Liver (tissue), 9 donors: ENCODE results near the gene CHST14. TPM values are rescaled to one million over a fixed set of nuclear protein-coding genes. Genes with fewer than 3 reads are reported as not detected.

Experiments
- DNase-seq: peaks from one replicate; pipeline ENCODE4 v3.0.0-alpha.2; 2017; ENCODE audit warnings: low spot score
- H3K27ac ChIP-seq, 2 donors: one replicate each; pipeline ENCODE4 v1.7.0; 2013; ENCODE audit warnings: inconsistent platforms in 2 of 2, low read length in 2 of 2, control low read depth in 1 of 2, low read depth in 1 of 2, mild to moderate bottlenecking in 1 of 2
- H3K27me3 ChIP-seq, 4 donors: one replicate each; pipeline versions ENCODE4 v1.6.1 to v1.7.0; 2013; ENCODE audit warnings: low read length in 3 of 4, inconsistent platforms in 1 of 4, mild to moderate bottlenecking in 1 of 4, moderate library complexity in 1 of 4; ENCODE audit not compliant: control insufficient read depth in 4 of 4, insufficient read depth in 4 of 4
- H3K36me3 ChIP-seq, 4 donors: one replicate each; pipeline versions ENCODE4 v1.6.1 to v1.7.0; 2013; ENCODE audit warnings: low read length in 3 of 4, mild to moderate bottlenecking in 3 of 4, low read depth in 1 of 4, moderate library complexity in 1 of 4; ENCODE audit not compliant: control insufficient read depth in 4 of 4, insufficient read depth in 3 of 4
- H3K4me1 ChIP-seq, 4 donors: one replicate each; pipeline versions ENCODE4 v1.6.1 to v1.7.0; 2013; ENCODE audit warnings: low read length in 3 of 4, mild to moderate bottlenecking in 3 of 4, moderate library complexity in 1 of 4; ENCODE audit not compliant: control insufficient read depth in 4 of 4, insufficient read depth in 4 of 4
- H3K4me3 ChIP-seq, 3 donors: one replicate each; pipeline versions ENCODE4 v1.6.1 to v1.7.0; 2013; ENCODE audit warnings: low read length in 3 of 3, control low read depth in 1 of 3, low read depth in 1 of 3, mild to moderate bottlenecking in 1 of 3
- H3K9ac ChIP-seq, 2 donors: one replicate each; pipeline ENCODE4 v1.7.0; 2013; ENCODE audit warnings: low read length in 2 of 2, mild to moderate bottlenecking in 2 of 2, moderate library complexity in 2 of 2, control low read depth in 1 of 2, low read depth in 1 of 2
- H3K9me3 ChIP-seq, 4 donors: one replicate each; pipeline versions ENCODE4 v1.6.1 to v1.7.0; 2013; ENCODE audit warnings: low read length in 3 of 4; ENCODE audit not compliant: control insufficient read depth in 4 of 4
- EGR1 ChIP-seq, 2 donors: IDR thresholded peaks; 2 replicates each; pipeline ENCODE4 v1.6.1; 2016 to 2018; ENCODE audit warnings: antibody characterized with exemption in 2 of 2, low read depth in 2 of 2
- FOXA1 ChIP-seq: IDR thresholded peaks from 2 replicates; pipeline ENCODE4 v1.6.1; 2016; ENCODE audit warnings: antibody characterized with exemption
- FOXA2 ChIP-seq: IDR thresholded peaks from 2 replicates; pipeline ENCODE4 v1.6.1; 2016; ENCODE audit warnings: antibody characterized with exemption
- GABPA ChIP-seq, 2 donors: IDR thresholded peaks in 1 of 2; conservative IDR thresholded peaks in 1 of 2; 2 replicates each; pipeline ENCODE4 v1.6.1; 2016; ENCODE audit warnings: antibody characterized with exemption in 2 of 2, mild to moderate bottlenecking in 1 of 2, moderate library complexity in 1 of 2
- HNF4A ChIP-seq, 2 donors: conservative IDR thresholded peaks; 2 replicates each; pipeline ENCODE4 v1.6.1; 2016; ENCODE audit warnings: antibody characterized with exemption in 2 of 2, mild to moderate bottlenecking in 2 of 2
- HNF4G ChIP-seq: IDR thresholded peaks from 2 replicates; pipeline ENCODE4 v1.6.1; 2016; ENCODE audit warnings: antibody characterized with exemption
- JUND ChIP-seq, 2 donors: IDR thresholded peaks; 2 replicates each; pipeline ENCODE4 v1.6.1; 2016; ENCODE audit warnings: antibody characterized with exemption in 2 of 2
- NR2F2 ChIP-seq: IDR thresholded peaks from 2 replicates; pipeline ENCODE4 v1.6.1; 2016; ENCODE audit warnings: antibody characterized with exemption
- RAD21 ChIP-seq, 2 donors: IDR thresholded peaks; 2 replicates each; pipeline ENCODE4 v1.6.1; 2016; ENCODE audit warnings: antibody characterized with exemption in 2 of 2, mild to moderate bottlenecking in 2 of 2
- RXRA ChIP-seq, 2 donors: IDR thresholded peaks; 2 replicates each; pipeline ENCODE4 v1.6.1; 2017 to 2018; ENCODE audit warnings: antibody characterized with exemption in 2 of 2, mild to moderate bottlenecking in 1 of 2
- SP1 ChIP-seq: IDR thresholded peaks from 2 replicates; pipeline ENCODE4 v1.6.1; 2018; ENCODE audit warnings: antibody characterized with exemption, mild to moderate bottlenecking
- TAF1 ChIP-seq: conservative IDR thresholded peaks from 2 replicates; pipeline ENCODE4 v1.6.1; 2016; ENCODE audit warnings: antibody characterized with exemption, mild to moderate bottlenecking
- YY1 ChIP-seq: IDR thresholded peaks from 2 replicates; pipeline ENCODE4 v1.6.1; 2016; ENCODE audit warnings: antibody characterized with exemption, mild to moderate bottlenecking
- WGBS: extraction: QIAGEN DNeasy Blood & Tissue Kit; methylation state at CpG from one replicate; pipeline ENCODE4 v1.1.7; 2013; 5-methylcytosine and 5-hydroxymethylcytosine counted together
- polyA plus RNA-seq, 2 donors: library from polyadenylated mRNA; stranded (reverse) in 1 of 2; unstranded in 1 of 2; fragments of 200-250 nt in 1 of 2; fragments of >200 nt in 1 of 2; fragmentation: Nextera tagmentation in 1 of 2; extraction: Ambion mirVana in 1 of 2; gene quantifications; one replicate each; pipeline versions ENCODE4 v1.2.1 to v1.2.3, GENCODE V29; 2013 to 2015
- total RNA-seq, 2 donors: library from RNA; depleted of rRNA; stranded (reverse); fragments of >200 nt; gene quantifications; one replicate each; pipeline ENCODE4 v1.2.3, GENCODE V29; 2014
- TF ChIP-seq, protein P1 (sequence below): IDR thresholded peaks from 2 replicates; pipeline ENCODE4 v1.6.1; 2016; ENCODE audit warnings: antibody characterized with exemption
- TF ChIP-seq, protein P2 (sequence below): IDR thresholded peaks from 2 replicates; pipeline ENCODE4 v1.6.1; 2016; ENCODE audit warnings: antibody characterized with exemption
- TF ChIP-seq, protein P3 (sequence below): IDR thresholded peaks from 2 replicates; pipeline ENCODE4 v1.6.1; 2016; ENCODE audit warnings: antibody characterized with exemption, mild to moderate bottlenecking
- TF ChIP-seq, protein P4 (sequence below): IDR thresholded peaks from 2 replicates; pipeline ENCODE4 v1.6.1; 2016; ENCODE audit warnings: antibody characterized with exemption
- TF ChIP-seq, protein P5 (sequence below): fragments of 150-350 bp; IDR thresholded peaks from 2 replicates; pipeline ENCODE4 v1.5.1; 2017; ENCODE audit warnings: improper control_type of control experiment, low read depth, low read length; ENCODE audit not compliant: missing input control
- donor health status: healthy.
- donor health status: healthy.
- donor health status: healthy.
- donor health status: healthy.
- donor health status: healthy.

CHST14 gene
- total and polyA plus RNA-seq, 4 donors = 2.3 to 5.3 (median 3.1) TPM

DNA sequence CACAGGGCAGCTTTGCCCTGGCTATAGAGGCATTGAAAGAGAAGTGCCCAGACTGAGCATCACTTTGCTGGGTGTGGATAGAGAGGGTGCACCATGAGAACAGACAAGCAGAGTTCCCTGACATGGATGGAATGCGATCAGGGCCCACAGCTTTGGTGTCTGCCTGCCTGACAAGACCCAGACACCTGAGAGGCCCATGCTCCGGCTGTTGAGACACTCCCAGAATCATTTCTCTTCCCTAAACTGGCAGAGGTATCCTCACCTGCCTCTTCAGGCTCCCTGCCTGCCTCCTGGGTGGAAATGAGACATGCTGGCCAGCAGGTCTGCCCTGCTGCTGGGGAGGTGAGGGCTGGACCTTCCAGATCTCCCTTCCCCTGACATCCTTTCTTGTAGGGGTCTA, 10.4 kb upstream of the CHST14 start:
- Histone ChIP-seq H3K4me3 (no peak overlapping the region), H3K36me3 (peaks cover 7 to 30% (median 8%) of the 10 kb centered on the region in 4 donors), H3K9ac (no peak overlapping the region), H3K27ac (no peak overlapping the region), H3K9me3 (no peaks in the 10 kb centered on the region), H3K27me3 (no peaks in the 10 kb centered on the region), H3K4me1 (peaks cover 0 to 3% (median 2%) of the 10 kb centered on the region in 4 donors)
- TF ChIP-seq HNF4G = no peak
- TF ChIP-seq YY1 = no peak
- TF ChIP-seq HNF4A (conservative IDR thresholded peaks at IDR 0.05) = no peak
- TF ChIP-seq, protein P1, sequence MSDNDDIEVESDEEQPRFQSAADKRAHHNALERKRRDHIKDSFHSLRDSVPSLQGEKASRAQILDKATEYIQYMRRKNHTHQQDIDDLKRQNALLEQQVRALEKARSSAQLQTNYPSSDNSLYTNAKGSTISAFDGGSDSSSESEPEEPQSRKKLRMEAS = no peak
- no peak for TF ChIP-seq EGR1 (IDR thresholded peaks at IDR 0.05; ENCODE audit: low read depth in 2 of 2)
- TF ChIP-seq, protein P2, sequence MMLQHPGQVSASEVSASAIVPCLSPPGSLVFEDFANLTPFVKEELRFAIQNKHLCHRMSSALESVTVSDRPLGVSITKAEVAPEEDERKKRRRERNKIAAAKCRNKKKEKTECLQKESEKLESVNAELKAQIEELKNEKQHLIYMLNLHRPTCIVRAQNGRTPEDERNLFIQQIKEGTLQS = no peak
- no peak for TF ChIP-seq NR2F2
- TF ChIP-seq TAF1 = no peak
- no peak for TF ChIP-seq JUND (IDR thresholded peaks at IDR 0.05)
- DNase-seq = no peak
- WGBS = 97% methylated on average over 2 of the region's 2 CpGs

DNA sequence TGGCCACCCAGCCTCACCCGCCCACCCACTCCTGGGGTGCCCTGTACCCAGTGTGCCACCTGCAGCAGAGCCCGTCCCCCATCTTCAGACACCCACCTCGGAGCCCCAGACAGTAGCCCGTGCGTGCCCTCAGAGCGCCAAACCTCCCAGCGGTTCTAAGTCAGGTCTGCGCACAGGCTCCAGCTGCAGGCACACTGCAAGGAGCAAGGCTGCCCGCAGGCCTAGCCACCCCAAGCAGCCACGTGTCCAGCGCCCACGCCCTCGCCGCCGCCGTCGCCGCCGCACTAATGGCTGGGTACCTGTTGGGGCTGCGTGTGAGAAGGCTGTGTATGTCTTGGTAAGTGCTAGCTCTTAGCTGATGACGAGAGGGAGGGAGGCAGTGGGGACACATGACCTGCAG, 8.8 kb upstream of the CHST14 start:
- no peak overlapping the region for H3K27ac ChIP-seq
- WGBS = 98% methylated on average over 21 of the region's 21 CpGs
- no peaks in the 10 kb centered on the region for H3K4me1 ChIP-seq
- H3K9ac ChIP-seq = no peak overlapping the region
- H3K36me3 ChIP-seq = peaks cover 8 to 41% (median 10%) of the 10 kb centered on the region in 4 donors
- H3K9me3 ChIP-seq = no peaks in the 10 kb centered on the region
- DNase-seq = no peak
- H3K4me3 ChIP-seq = no peak overlapping the region
- H3K27me3 ChIP-seq = no peaks in the 10 kb centered on the region
- TF ChIP-seq FOXA2 = no peak
- TF ChIP-seq, protein P2 = no peak
- no peak for TF ChIP-seq GABPA (IDR thresholded peaks at IDR 0.05 in 1 of 2, conservative IDR thresholded peaks at IDR 0.05 in 1 of 2)
- no peak for TF ChIP-seq HNF4G
- TF ChIP-seq, protein P1 = no peak
- TF ChIP-seq RAD21 (IDR thresholded peaks at IDR 0.05) = no peak
- no peak for TF ChIP-seq HNF4A (conservative IDR thresholded peaks at IDR 0.05)
- no peak for TF ChIP-seq RXRA (IDR thresholded peaks at IDR 0.05)
- no peak for TF ChIP-seq TAF1
- TF ChIP-seq, protein P3, sequence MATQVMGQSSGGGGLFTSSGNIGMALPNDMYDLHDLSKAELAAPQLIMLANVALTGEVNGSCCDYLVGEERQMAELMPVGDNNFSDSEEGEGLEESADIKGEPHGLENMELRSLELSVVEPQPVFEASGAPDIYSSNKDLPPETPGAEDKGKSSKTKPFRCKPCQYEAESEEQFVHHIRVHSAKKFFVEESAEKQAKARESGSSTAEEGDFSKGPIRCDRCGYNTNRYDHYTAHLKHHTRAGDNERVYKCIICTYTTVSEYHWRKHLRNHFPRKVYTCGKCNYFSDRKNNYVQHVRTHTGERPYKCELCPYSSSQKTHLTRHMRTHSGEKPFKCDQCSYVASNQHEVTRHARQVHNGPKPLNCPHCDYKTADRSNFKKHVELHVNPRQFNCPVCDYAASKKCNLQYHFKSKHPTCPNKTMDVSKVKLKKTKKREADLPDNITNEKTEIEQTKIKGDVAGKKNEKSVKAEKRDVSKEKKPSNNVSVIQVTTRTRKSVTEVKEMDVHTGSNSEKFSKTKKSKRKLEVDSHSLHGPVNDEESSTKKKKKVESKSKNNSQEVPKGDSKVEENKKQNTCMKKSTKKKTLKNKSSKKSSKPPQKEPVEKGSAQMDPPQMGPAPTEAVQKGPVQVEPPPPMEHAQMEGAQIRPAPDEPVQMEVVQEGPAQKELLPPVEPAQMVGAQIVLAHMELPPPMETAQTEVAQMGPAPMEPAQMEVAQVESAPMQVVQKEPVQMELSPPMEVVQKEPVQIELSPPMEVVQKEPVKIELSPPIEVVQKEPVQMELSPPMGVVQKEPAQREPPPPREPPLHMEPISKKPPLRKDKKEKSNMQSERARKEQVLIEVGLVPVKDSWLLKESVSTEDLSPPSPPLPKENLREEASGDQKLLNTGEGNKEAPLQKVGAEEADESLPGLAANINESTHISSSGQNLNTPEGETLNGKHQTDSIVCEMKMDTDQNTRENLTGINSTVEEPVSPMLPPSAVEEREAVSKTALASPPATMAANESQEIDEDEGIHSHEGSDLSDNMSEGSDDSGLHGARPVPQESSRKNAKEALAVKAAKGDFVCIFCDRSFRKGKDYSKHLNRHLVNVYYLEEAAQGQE = no peak
- TF ChIP-seq, protein P4, sequence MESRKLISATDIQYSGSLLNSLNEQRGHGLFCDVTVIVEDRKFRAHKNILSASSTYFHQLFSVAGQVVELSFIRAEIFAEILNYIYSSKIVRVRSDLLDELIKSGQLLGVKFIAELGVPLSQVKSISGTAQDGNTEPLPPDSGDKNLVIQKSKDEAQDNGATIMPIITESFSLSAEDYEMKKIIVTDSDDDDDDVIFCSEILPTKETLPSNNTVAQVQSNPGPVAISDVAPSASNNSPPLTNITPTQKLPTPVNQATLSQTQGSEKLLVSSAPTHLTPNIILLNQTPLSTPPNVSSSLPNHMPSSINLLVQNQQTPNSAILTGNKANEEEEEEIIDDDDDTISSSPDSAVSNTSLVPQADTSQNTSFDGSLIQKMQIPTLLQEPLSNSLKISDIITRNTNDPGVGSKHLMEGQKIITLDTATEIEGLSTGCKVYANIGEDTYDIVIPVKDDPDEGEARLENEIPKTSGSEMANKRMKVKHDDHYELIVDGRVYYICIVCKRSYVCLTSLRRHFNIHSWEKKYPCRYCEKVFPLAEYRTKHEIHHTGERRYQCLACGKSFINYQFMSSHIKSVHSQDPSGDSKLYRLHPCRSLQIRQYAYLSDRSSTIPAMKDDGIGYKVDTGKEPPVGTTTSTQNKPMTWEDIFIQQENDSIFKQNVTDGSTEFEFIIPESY = no peak
- TF ChIP-seq SP1 = no peak
- no peak for TF ChIP-seq FOXA1
- no peak for TF ChIP-seq NR2F2
- TF ChIP-seq EGR1 (IDR thresholded peaks at IDR 0.05; ENCODE audit: low read depth in 2 of 2) = no peak
- TF ChIP-seq, protein P5, sequence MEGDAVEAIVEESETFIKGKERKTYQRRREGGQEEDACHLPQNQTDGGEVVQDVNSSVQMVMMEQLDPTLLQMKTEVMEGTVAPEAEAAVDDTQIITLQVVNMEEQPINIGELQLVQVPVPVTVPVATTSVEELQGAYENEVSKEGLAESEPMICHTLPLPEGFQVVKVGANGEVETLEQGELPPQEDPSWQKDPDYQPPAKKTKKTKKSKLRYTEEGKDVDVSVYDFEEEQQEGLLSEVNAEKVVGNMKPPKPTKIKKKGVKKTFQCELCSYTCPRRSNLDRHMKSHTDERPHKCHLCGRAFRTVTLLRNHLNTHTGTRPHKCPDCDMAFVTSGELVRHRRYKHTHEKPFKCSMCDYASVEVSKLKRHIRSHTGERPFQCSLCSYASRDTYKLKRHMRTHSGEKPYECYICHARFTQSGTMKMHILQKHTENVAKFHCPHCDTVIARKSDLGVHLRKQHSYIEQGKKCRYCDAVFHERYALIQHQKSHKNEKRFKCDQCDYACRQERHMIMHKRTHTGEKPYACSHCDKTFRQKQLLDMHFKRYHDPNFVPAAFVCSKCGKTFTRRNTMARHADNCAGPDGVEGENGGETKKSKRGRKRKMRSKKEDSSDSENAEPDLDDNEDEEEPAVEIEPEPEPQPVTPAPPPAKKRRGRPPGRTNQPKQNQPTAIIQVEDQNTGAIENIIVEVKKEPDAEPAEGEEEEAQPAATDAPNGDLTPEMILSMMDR = no peak
- TF ChIP-seq JUND (IDR thresholded peaks at IDR 0.05) = no peak
